GM18909 (cell line): Measurements from ENCODE around the gene GDAP2.
"Not testable (repeated sequence)": the region's sequence is repeated elsewhere in the genome, so short reads cannot be mapped to it uniquely, and the experiment has no call there.

ENCODE experiments used
- ATAC-seq: cut with Tn5 transposase; IDR thresholded peaks from one replicate; pipeline ENCODE4 v1.9.1; 2021; ENCODE audit warnings: mild to moderate bottlenecking; ENCODE audit not compliant: unreplicated experiment, poor library complexity

GDAP2 gene

GRCh38 chr1:117929343-117930172 is at the start of gene GDAP2, which contains the start of gene WDR3:
Gene GDAP2 (minus strand): TSS chr1:117929621. CDS start chr1:117920357, 9,264 bp downstream.
Gene WDR3 (plus strand): TSS chr1:117929739. CDS start chr1:117933320, 3,581 bp downstream.
- ATAC-seq: peak; percentile 97

GRCh38 chr1:117976381-117976780 is 47.0 kb upstream of the GDAP2 start:
- ATAC-seq: no peak

- no peak for ATAC-seq
These were observed 42.4 kb upstream of the GDAP2 start for GRCh38 chr1:117971777-117972176.

- ATAC-seq: no peak
These were observed 40.8 kb upstream of the GDAP2 start for GRCh38 chr1:117970252-117970651.

GRCh38 chr1:117967881-117968280 is 38.5 kb upstream of the GDAP2 start:
- no peak for ATAC-seq

- ATAC-seq: no peak
These were observed 38.1 kb upstream of the GDAP2 start for GRCh38 chr1:117967477-117967876.

- ATAC-seq: no peak
These were observed 35.0 kb upstream of the GDAP2 start for GRCh38 chr1:117964290-117965038.

GRCh38 chr1:117959364-117959763 is 29.9 kb upstream of the GDAP2 start:
- ATAC-seq: no peak

- no peak for ATAC-seq
These were observed 23.0 kb upstream of the GDAP2 start for GRCh38 chr1:117952386-117952785.

GRCh38 chr1:117942293-117942692 is 12.9 kb upstream of the GDAP2 start:
- ATAC-seq: no peak

GRCh38 chr1:117933769-117934168 is 4.3 kb upstream of the GDAP2 start:
- no peak for ATAC-seq

- no peak for ATAC-seq
These were observed 3.2 kb upstream of the GDAP2 start for GRCh38 chr1:117932576-117932975.

- no peak for ATAC-seq
These were observed 1.1 kb upstream of the GDAP2 start for GRCh38 chr1:117930484-117930883.

- no peak for ATAC-seq
These were observed 689 bp upstream of the GDAP2 start for GRCh38 chr1:117930173-117930447.

- ATAC-seq: peak; percentile 38
These were observed 509 bp downstream of the GDAP2 start for GRCh38 chr1:117928881-117929342.

- no peak for ATAC-seq
These were observed 3.4 kb downstream of the GDAP2 start for GRCh38 chr1:117925981-117926380.

GRCh38 chr1:117922717-117923116 is 6.7 kb downstream of the GDAP2 start:
- ATAC-seq: not testable (repeated sequence)

GRCh38 chr1:117921991-117922390 is 7.4 kb downstream of the GDAP2 start:
- ATAC-seq: no peak

- ATAC-seq: no peak
These were observed 10.0 kb downstream of the GDAP2 start for GRCh38 chr1:117919376-117919775.

- ATAC-seq: no peak
These were observed 18.4 kb downstream of the GDAP2 start for GRCh38 chr1:117911051-117911450.

GRCh38 chr1:117905019-117905418 is 24.4 kb downstream of the GDAP2 start:
- no peak for ATAC-seq
